HCT116 (cell line): Measurements from ENCODE around the gene SPEF1. TPM values are rescaled to one million over a fixed set of nuclear protein-coding genes. Genes with fewer than 3 reads are reported as not detected.

Experiments used
- ATAC-seq: fragments of 200-7000 bp; cut with Tn5 transposase; 2 replicates; pipeline ENCODE4 v1.9.1; 2020; ENCODE audit warnings: mild to moderate bottlenecking, moderate library complexity
- BruUV-seq: library from RNA; stranded (reverse); fragments of 400-500 nt; replicated peaks from 2 replicates; lab custom pipeline; 2021; lab: Mats Ljungman, UMichigan
- CTCF ChIA-PET: fragments of 300-600 bp; sonication (Branson Sonifier 250); formaldehyde crosslinking; loops from one replicate; lab custom pipeline; 2021; ENCODE audit warnings: antibody characterized with exemption; lab: Charles Lee
- POLR2A ChIA-PET: fragments of 300-600, 350-600 bp; sonication (Branson Sonifier 250); formaldehyde crosslinking; loops from one replicate; lab custom pipeline; 2021; ENCODE audit warnings: antibody characterized with exemption; lab: Charles Lee
- RAD21 ChIA-PET, 2 experiments: fragments of 300-600 bp; sonication (Branson Sonifier 250); formaldehyde crosslinking; loops; one replicate each; lab custom pipeline; 2023; ENCODE audit warnings: low total read pairs in 2 of 2; ENCODE audit not compliant: uncharacterized antibody in 2 of 2, unreplicated experiment in 2 of 2, low non-redundant PET in 1 of 2; lab: Charles Lee
- DNase-seq: peaks from one replicate; pipeline ENCODE4 v3.0.0-alpha.2; 2010; ENCODE audit warnings: low read depth, low spot score
- H2AFZ ChIP-seq: fragments of 200-600 bp; shearing (Covaris generic), sonication (generic); 2 replicates; pipeline ENCODE4 v1.6.1; 2017; ENCODE audit warnings: low read depth, mixed run types, mixed read lengths, antibody characterized with exemption, low read length; ENCODE audit not compliant: poor library complexity, severe bottlenecking
- H3K27ac ChIP-seq: 2 replicates; pipeline ENCODE4 v1.5.1; 2012; ENCODE audit warnings: low read depth, low read length
- H3K27me3 ChIP-seq: fragments of 200-600 bp; sonication (generic); 2 replicates; pipeline ENCODE4 v1.6.1; 2016; ENCODE audit warnings: mixed run types, low read length, mixed read lengths; ENCODE audit not compliant: insufficient read depth
- H3K36me3 ChIP-seq, 2 experiments: fragments of 200-500 bp in 1 of 2; fragments of 200-600 bp in 1 of 2; sonication (Bioruptor generic) in 1 of 2; sonication (generic) in 1 of 2; 2 replicates each; pipeline versions ENCODE4 v1.5.1 to v1.6.1; 2014 to 2016; ENCODE audit warnings: low read length in 2 of 2, inconsistent platforms in 1 of 2, mixed read lengths in 1 of 2, mixed run types in 1 of 2; ENCODE audit not compliant: insufficient read depth in 2 of 2, control insufficient read depth in 1 of 2
- H3K4me1 ChIP-seq, 2 experiments: fragments of 200-600 bp in 1 of 2; sonication (generic) in 1 of 2; 2 replicates each; pipeline versions ENCODE4 v1.5.1 to v1.6.1; 2012 to 2017; ENCODE audit warnings: low read length in 2 of 2, inconsistent platforms in 1 of 2, mild to moderate bottlenecking in 1 of 2, mixed read lengths in 1 of 2, mixed run types in 1 of 2, moderate library complexity in 1 of 2; ENCODE audit not compliant: insufficient read depth in 2 of 2, control insufficient read depth in 1 of 2
- H3K4me2 ChIP-seq: fragments of 200-600 bp; sonication (generic); 2 replicates; pipeline ENCODE4 v1.6.1; 2017; ENCODE audit warnings: mixed run types, low read length, mixed read lengths
- H3K4me3 ChIP-seq, 2 experiments: fragments of 200-600 bp in 1 of 2; sonication (generic) in 1 of 2; replicated peaks in 1 of 2; 2 replicates each; pipeline ENCODE4 v1.5.1; 2011 to 2016; ENCODE audit warnings: low read length in 2 of 2, control low read depth in 1 of 2, low read depth in 1 of 2, mild to moderate bottlenecking in 1 of 2, mixed read lengths in 1 of 2, mixed run types in 1 of 2
- H3K79me2 ChIP-seq: fragments of 200-600 bp; sonication (generic); 2 replicates; pipeline ENCODE4 v1.6.1; 2017; ENCODE audit warnings: mild to moderate bottlenecking, mixed run types, low read length, moderate library complexity, mixed read lengths; ENCODE audit not compliant: insufficient read depth
- H3K9ac ChIP-seq: fragments of 200-600 bp; sonication (generic); 2 replicates; pipeline ENCODE4 v1.6.1; 2016; ENCODE audit warnings: low read length, mixed read lengths
- H3K9me2 ChIP-seq: fragments of 200-600 bp; sonication (generic), shearing (Covaris generic); 2 replicates; pipeline ENCODE4 v1.6.1; 2017; ENCODE audit warnings: mixed run types, mild to moderate bottlenecking, moderate library complexity; ENCODE audit not compliant: insufficient read depth
- H3K9me3 ChIP-seq, 2 experiments: fragments of 200-500 bp in 1 of 2; fragments of 200-600 bp in 1 of 2; sonication (Bioruptor generic) in 1 of 2; sonication (generic) in 1 of 2; 2 replicates each; pipeline ENCODE4 v1.6.1; 2014 to 2017; ENCODE audit warnings: low read length in 2 of 2, mixed read lengths in 2 of 2, inconsistent platforms in 1 of 2, low read depth in 1 of 2, mild to moderate bottlenecking in 1 of 2, mixed run types in 1 of 2, moderate library complexity in 1 of 2; ENCODE audit not compliant: control insufficient read depth in 1 of 2, insufficient read depth in 1 of 2
- H4K20me1 ChIP-seq: fragments of 200-600 bp; sonication (generic), shearing (Covaris generic); 2 replicates; pipeline ENCODE4 v1.6.1; 2017; ENCODE audit warnings: mixed run types, mild to moderate bottlenecking, moderate library complexity; ENCODE audit not compliant: insufficient read depth
- ELF1 ChIP-seq: IDR thresholded peaks from 2 replicates; pipeline ENCODE4 v1.6.1; 2012; ENCODE audit warnings: low read depth, borderline replicate concordance
- EZH2 ChIP-seq: fragments of 200-600 bp; sonication (generic); IDR thresholded peaks from 2 replicates; pipeline ENCODE4 v1.6.1; 2017; ENCODE audit warnings: antibody characterized with exemption, mixed run types
- EZH2phosphoT487 ChIP-seq: fragments of 200-600 bp; IDR thresholded peaks from 2 replicates; pipeline ENCODE4 v1.6.1; 2018; ENCODE audit warnings: antibody characterized with exemption, borderline replicate concordance
- FOSL1 ChIP-seq: IDR thresholded peaks from 2 replicates; pipeline ENCODE4 v1.6.1; 2012; ENCODE audit warnings: low read depth
- JUND ChIP-seq: IDR thresholded peaks from 2 replicates; pipeline ENCODE4 v1.6.1; 2012
- POLR2A ChIP-seq: IDR thresholded peaks from 2 replicates; pipeline ENCODE4 v1.7.0; 2011; ENCODE audit warnings: borderline replicate concordance; ENCODE audit not compliant: insufficient read depth, insufficient read length; ENCODE audit errors: extremely low read depth
- SP1 ChIP-seq: IDR thresholded peaks from 2 replicates; pipeline ENCODE4 v1.6.1; 2012; ENCODE audit warnings: low read depth
- TCF7L2 ChIP-seq: IDR thresholded peaks from 2 replicates; pipeline ENCODE4 v1.7.0; 2011; ENCODE audit warnings: borderline replicate concordance, inconsistent platforms; ENCODE audit not compliant: insufficient read depth, insufficient read length; ENCODE audit errors: extremely low read depth
- YY1 ChIP-seq: IDR thresholded peaks from 2 replicates; pipeline ENCODE4 v1.6.1; 2011; ENCODE audit warnings: low read length, low read depth, moderate library complexity, mild to moderate bottlenecking; ENCODE audit not compliant: insufficient replicate concordance; ENCODE audit errors: extremely low read depth
- ZFX ChIP-seq: fragments of 450-650 bp; IDR thresholded peaks from 2 replicates; pipeline ENCODE4 v1.6.1; 2017
- ZNF274 ChIP-seq: fragments of 200-500 bp; sonication (Bioruptor generic); IDR thresholded peaks from 2 replicates; pipeline ENCODE4 v1.6.1; 2014; ENCODE audit warnings: mild to moderate bottlenecking, low read depth, low read length, inconsistent platforms
- intact Hi-C: fragments of 100-400 bp; cut with micrococcal nuclease; formaldehyde crosslinking; loops from 2 replicates; pipeline ENCODE4 v1.10.0; 2022
- total RNA-seq: library from RNA; stranded (reverse); gene quantifications from one replicate; pipeline ENCODE4 v1.2.1, GENCODE V29; 2021; ENCODE audit not compliant: unreplicated experiment
- TF ChIP-seq, protein P1 (sequence below): IDR thresholded peaks from 2 replicates; pipeline ENCODE4 v1.6.1; 2012

The SPEF1 gene
- total RNA-seq, 1 experiment from 2014 or later = 0.93 TPM

GRCh38 chr20:3815703-3816315 lies 34.6 kb upstream of the SPEF1 start:
- no peak overlapping the region for H3K9ac ChIP-seq
- TF ChIP-seq YY1 (no peak), JUND (no peak), ZNF274 (no peak), EZH2phosphoT487 (no peak), POLR2A (no peak), SP1 (no peak), EZH2 (no peak), FOSL1 (no peak), TCF7L2 (no peak), ELF1 (no peak), ZFX (no peak)
- TF ChIP-seq, protein P1, sequence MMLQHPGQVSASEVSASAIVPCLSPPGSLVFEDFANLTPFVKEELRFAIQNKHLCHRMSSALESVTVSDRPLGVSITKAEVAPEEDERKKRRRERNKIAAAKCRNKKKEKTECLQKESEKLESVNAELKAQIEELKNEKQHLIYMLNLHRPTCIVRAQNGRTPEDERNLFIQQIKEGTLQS = no peak
- H4K20me1 ChIP-seq = no peaks in the 10 kb centered on the region
- H3K4me3 ChIP-seq = no peak overlapping the region
- DNase-seq = no peak
- no peaks in the 10 kb centered on the region for H3K9me2 ChIP-seq
- intact Hi-C loops = no loop called here
- H3K4me2 ChIP-seq = no peak overlapping the region
- H3K4me1 ChIP-seq = peaks cover 54 to 77% of the 10 kb centered on the region in 2 experiments
- RAD21 ChIA-PET = no interaction called here
- no peaks in the 10 kb centered on the region for H3K27me3 ChIP-seq
- CTCF ChIA-PET = no interaction called here
- no peaks in the 10 kb centered on the region for H3K9me3 ChIP-seq
- no peak overlapping the region for H3K27ac ChIP-seq
- no peak overlapping the region for H2AFZ ChIP-seq
- POLR2A ChIA-PET = interaction anchor here (0.5 kb wide), 1 partner anchor 29 kb away, joined by 4 read pairs; no protein-coding TSS in a partner anchor
- no peaks in the 10 kb centered on the region for H3K36me3 ChIP-seq
- H3K79me2 ChIP-seq = no peaks in the 10 kb centered on the region
- BruUV-seq = no TSS peak
- no peak for ATAC-seq
